Ovary (tissue), 3 donors: ENCODE measurements around the gene FNBP1.

ENCODE experiments used
- CTCF ChIP-seq, 3 donors: fragments of 450-650 bp in 2 of 3; fragments of 200-600 bp in 1 of 3; IDR thresholded peaks; one replicate each; pipeline versions ENCODE4 v1.5.1 to v1.8.0; 2016 to 2022; ENCODE audit warnings: antibody characterized with exemption in 3 of 3, mild to moderate bottlenecking in 1 of 3
- POLR2A ChIP-seq: fragments of 450-650 bp; IDR thresholded peaks from one replicate; pipeline ENCODE4 v1.6.1; 2017; ENCODE audit warnings: antibody characterized with exemption, mild to moderate bottlenecking, moderate library complexity
- donor health status: DM: no; HTN: no; CAD: no.

- no peak for TF ChIP-seq CTCF (IDR thresholded peaks at IDR 0.05)
- no peak for TF ChIP-seq POLR2A
Measured at GRCh38 chr9:129840034-129840433, 203.0 kb downstream of the FNBP1 start.
